IPS-18a (cell line): ENCODE measurements around the gene GALNT7.
A peak's percentile ranks its signal among the peaks of the same experiment; 100 is the strongest.

Experiments used
- H3K27ac ChIP-seq: one replicate; pipeline ENCODE4 v1.5.1; 2013; ENCODE audit warnings: low read length
- H3K27me3 ChIP-seq: one replicate; pipeline ENCODE4 v1.6.1; 2013; ENCODE audit warnings: mild to moderate bottlenecking, low read length; ENCODE audit not compliant: control insufficient read depth, insufficient read depth
- H3K36me3 ChIP-seq: one replicate; pipeline ENCODE4 v1.6.1; 2013; ENCODE audit warnings: low read depth, low read length; ENCODE audit not compliant: control insufficient read depth
- H3K4me1 ChIP-seq: one replicate; pipeline ENCODE4 v1.6.1; 2013; ENCODE audit warnings: low read depth, low read length; ENCODE audit not compliant: control insufficient read depth
- H3K4me3 ChIP-seq: one replicate; pipeline ENCODE4 v1.5.1; 2013; ENCODE audit warnings: low read length
- H3K9ac ChIP-seq: one replicate; pipeline ENCODE4 v1.6.1; 2013; ENCODE audit warnings: mild to moderate bottlenecking, low read length, moderate library complexity
- H3K9me3 ChIP-seq: one replicate; pipeline ENCODE4 v1.6.1; 2013; ENCODE audit warnings: low read depth, low read length; ENCODE audit not compliant: control insufficient read depth

Gene GALNT7

DNA sequence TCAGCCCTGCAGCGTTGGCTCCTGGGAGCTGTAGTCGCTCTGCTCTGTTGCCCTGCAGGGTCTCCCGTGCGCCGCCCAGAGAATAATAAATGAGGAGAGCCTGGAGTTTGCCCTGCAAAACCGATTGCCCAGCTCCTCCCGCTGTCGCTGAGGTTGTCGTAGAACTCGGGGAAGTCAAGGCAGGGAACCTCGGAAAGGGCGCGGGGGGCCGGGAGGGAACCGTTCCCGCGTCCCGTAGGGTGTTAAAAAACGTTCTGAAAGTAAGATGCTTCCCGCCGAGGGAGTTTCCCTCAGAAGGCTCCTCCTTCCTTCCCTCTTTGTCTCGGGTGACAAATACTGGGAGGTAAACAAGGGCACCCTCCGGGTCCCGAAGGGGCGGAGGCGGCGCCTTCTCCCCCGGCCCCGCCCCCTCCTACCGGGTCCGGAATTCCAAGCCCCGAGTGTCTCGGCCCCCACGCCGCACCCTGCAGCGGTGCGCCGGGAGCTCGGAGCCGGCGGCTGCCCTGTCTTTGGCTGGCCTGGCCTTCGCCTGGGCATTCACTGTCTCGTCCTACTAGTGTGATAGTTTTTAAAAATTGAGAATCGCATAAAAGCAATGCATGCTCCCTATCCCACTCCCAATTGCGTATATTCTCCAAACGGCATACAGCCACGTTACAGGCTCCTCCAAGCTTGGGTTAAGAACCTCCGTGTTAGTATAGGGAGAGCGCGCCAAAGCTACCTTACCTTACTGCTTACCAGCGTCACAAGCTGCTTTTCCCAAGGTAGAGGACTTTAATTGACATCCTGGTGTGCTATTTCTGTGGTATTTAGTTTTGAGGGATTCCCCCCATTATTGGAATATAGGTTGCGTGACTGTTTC, 166.5 kb downstream of the GALNT7 start:
- H3K9me3 ChIP-seq = no peaks in the 10 kb centered on the region
- peak overlapping the region; percentile 95 for H3K27ac ChIP-seq
- peak overlapping the region; percentile 72 for H3K4me3 ChIP-seq
- H3K36me3 ChIP-seq = peaks cover 30% of the 10 kb centered on the region
- H3K4me1 ChIP-seq = peaks cover 17% of the 10 kb centered on the region
- no peaks in the 10 kb centered on the region for H3K27me3 ChIP-seq
- peak overlapping the region; percentile 99 for H3K9ac ChIP-seq

DNA sequence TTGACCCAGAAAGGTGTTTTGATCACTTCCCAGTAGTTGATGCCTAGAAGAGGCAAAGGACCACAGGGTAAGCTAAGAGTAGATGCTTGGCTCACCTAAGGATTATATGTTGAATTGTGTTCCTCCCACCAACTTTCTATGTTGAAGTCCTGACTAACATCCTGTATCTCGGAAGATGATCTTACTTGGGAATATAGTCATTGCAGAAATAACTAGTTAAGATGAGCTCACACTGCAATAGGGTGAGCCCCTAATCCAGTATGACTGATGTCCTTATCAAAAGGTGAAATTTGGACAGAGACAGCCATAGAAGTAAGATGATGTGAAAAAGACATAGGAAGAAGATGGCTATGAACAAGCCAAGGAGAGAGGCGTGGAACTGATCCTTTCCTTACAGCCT, 168.9 kb downstream of the GALNT7 start:
- no peak overlapping the region for H3K4me3 ChIP-seq
- H3K9me3 ChIP-seq = no peaks in the 10 kb centered on the region
- H3K9ac ChIP-seq = no peak overlapping the region
- H3K36me3 ChIP-seq = peaks cover 8% of the 10 kb centered on the region
- H3K27me3 ChIP-seq = no peaks in the 10 kb centered on the region
- no peak overlapping the region for H3K27ac ChIP-seq
- peaks cover 11% of the 10 kb centered on the region for H3K4me1 ChIP-seq

DNA sequence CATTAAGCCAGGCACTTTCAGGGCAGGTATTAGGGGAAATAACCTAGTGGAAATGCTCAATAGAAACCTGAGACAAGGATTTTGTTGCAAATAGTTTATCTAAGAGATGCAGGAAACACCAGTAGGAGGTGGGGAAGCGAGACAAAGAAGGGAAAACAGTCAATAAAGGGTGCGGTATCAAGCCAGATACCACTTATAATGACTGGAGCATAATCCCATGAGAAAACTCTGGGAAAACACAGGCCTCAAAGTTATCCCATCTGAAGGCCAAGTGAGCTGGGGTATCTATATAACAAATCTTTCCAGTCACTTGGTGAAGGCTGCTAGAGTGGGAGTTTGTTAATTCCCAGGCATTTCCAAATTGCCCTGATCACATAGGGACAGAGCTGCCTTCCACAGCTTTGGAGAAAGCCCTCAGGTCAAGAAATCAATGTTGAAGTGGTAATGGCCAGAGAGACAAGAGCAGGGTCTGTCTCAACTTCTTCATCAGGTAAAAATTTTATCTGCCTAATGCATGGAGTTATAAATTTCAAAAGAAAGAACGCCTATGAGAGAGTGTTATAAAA, 175.3 kb downstream of the GALNT7 start:
- Histone ChIP-seq H3K27me3 (no peaks in the 10 kb centered on the region), H3K9me3 (no peaks in the 10 kb centered on the region), H3K4me3 (peak overlapping the region; percentile 23), H3K9ac (no peak overlapping the region), H3K27ac (no peak overlapping the region), H3K4me1 (peaks cover 18% of the 10 kb centered on the region), H3K36me3 (no peaks in the 10 kb centered on the region)

DNA sequence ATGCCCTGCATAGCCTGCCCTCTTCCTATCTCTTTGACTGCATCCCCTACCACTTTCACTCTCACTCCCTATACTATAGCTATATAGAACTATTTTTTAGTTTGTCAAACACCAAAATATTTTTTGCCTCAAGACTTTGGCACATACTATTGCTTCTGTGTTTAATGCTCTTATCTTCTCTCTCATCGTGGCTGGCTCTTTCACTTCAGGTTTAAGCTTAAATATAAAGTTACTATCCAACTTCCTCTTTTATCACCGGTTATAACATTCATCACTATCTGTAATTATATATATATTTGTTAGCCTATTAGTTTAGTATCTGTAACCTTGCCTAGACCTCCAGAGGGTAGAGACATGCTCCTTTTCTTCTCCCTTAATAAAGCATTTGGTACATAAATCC, 177.0 kb downstream of the GALNT7 start:
- Histone ChIP-seq H3K9ac (no peak overlapping the region), H3K4me3 (no peak overlapping the region), H3K36me3 (no peaks in the 10 kb centered on the region), H3K4me1 (peaks cover 18% of the 10 kb centered on the region), H3K27me3 (no peaks in the 10 kb centered on the region), H3K27ac (no peak overlapping the region), H3K9me3 (no peaks in the 10 kb centered on the region)

DNA sequence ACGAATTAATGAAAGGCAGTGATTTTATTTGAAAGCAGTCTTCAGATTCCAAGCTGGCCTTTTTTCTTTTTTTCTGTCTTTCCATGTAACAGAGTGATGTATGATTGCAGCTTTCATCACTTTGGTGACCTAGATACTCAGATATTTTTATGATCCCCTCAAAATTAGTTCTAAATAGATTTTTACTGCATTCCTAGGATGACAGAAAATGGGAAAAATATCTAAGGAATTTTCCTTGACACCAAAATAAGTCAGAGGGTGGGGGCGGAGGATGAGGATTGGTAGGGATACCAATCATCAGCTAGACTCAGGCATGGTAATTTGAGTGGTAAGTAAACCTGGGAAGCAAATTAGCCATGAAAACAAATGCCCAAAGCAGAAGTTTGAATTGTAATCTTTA, 177.5 kb downstream of the GALNT7 start:
- peaks cover 18% of the 10 kb centered on the region for H3K4me1 ChIP-seq
- H3K27me3 ChIP-seq = no peaks in the 10 kb centered on the region
- H3K9me3 ChIP-seq = no peaks in the 10 kb centered on the region
- no peak overlapping the region for H3K27ac ChIP-seq
- no peak overlapping the region for H3K9ac ChIP-seq
- no peak overlapping the region for H3K4me3 ChIP-seq
- H3K36me3 ChIP-seq = no peaks in the 10 kb centered on the region

DNA sequence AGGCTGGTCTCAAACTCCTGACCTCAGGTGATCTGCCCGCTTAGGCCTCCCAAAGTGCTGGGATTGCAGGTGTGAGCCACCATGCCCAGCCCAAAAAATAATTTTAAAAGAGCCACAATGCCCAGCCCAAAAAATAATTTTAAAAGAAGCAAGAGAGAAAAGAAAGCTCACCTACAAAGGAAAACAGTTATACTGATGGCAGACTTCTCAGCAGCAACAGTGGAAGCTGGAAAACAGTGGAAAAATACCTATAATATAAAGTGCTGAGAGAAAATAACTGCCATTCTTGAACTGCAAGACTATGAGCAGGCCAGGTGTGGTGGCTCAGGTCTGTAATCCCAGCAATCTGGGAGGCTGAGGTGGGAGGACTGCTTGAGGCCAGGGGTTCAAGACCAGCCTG, 178.9 kb downstream of the GALNT7 start:
- Histone ChIP-seq H3K4me3 (no peak overlapping the region), H3K27me3 (no peaks in the 10 kb centered on the region), H3K4me1 (peaks cover 18% of the 10 kb centered on the region), H3K9me3 (no peaks in the 10 kb centered on the region), H3K9ac (no peak overlapping the region), H3K36me3 (no peaks in the 10 kb centered on the region), H3K27ac (no peak overlapping the region)

DNA sequence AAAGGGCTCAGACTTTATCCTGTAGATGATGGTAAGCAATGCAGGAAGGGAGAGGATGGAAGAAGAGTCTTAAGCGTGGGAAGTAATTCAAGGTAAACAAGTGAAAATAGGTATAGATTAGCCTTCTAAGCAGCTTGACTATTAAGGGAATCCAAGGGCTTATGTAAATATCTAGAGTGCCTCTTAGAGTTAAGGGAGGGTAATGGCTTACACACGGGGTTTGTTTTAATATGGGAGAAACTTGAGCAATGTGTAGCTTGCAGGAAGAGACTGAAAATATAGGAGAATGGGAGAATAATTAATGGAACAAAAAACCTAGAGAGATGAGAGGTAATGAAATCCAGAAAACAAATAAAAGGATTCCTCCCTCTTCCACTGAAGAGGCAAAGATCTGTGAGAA, 189.3 kb downstream of the GALNT7 start:
- Histone ChIP-seq H3K9me3 (no peaks in the 10 kb centered on the region), H3K4me1 (no peaks in the 10 kb centered on the region), H3K27ac (no peak overlapping the region), H3K36me3 (no peaks in the 10 kb centered on the region), H3K4me3 (no peak overlapping the region), H3K27me3 (no peaks in the 10 kb centered on the region), H3K9ac (no peak overlapping the region)

DNA sequence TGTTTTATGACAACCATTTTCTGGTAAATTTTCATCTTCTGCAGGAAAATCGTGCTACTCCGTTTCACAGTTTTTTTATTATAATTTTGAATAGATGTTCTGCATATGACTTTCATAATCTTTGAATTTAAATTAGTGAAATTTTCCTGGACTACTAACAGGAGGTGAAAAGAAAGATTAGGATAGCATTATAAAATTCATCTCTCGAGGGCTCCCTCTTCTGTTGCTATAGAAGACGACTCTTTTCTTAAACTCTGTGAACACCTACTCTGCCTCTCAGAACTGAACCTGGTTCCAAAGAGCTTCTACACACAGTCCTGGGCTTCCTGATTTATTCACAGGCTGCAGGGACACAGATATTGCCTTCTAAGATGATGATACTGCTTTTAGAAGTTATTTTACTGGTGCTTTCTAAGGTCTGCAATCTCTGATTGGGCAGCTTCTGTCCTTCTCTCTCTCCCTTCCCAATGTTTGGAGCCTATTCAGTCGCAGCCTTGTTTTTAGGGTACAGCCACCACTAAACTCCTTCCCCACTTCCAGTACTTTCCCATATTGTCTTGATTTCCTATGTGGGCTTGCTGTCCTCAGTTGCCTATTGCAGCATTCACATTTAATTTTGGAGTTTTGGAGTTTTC, 192.1 kb downstream of the GALNT7 start:
- Histone ChIP-seq H3K9me3 (no peaks in the 10 kb centered on the region), H3K27me3 (no peaks in the 10 kb centered on the region), H3K4me1 (no peaks in the 10 kb centered on the region), H3K4me3 (no peak overlapping the region), H3K9ac (no peak overlapping the region), H3K27ac (no peak overlapping the region), H3K36me3 (no peaks in the 10 kb centered on the region)

DNA sequence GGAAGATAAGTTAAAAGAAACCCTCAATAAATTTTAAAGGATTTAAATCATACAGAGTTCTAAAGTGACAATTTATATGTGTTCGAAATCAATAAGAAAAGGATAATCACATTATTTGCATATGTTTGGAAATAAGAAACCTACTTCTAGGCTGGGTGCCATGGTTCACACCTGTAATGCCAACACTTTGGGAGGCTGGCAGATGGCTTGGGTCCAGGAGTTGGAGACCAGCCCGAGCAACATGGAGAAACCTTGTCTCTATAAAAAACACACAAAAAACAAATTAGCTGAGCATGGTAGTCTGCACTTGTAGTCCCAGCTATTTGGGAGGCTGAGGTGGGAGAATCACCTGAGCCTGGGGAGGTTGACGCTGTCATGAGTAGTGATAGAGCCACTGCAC, 194.1 kb downstream of the GALNT7 start:
- Histone ChIP-seq H3K4me1 (no peaks in the 10 kb centered on the region), H3K27me3 (no peaks in the 10 kb centered on the region), H3K9ac (no peak overlapping the region), H3K27ac (no peak overlapping the region), H3K9me3 (no peaks in the 10 kb centered on the region), H3K4me3 (no peak overlapping the region), H3K36me3 (no peaks in the 10 kb centered on the region)

DNA sequence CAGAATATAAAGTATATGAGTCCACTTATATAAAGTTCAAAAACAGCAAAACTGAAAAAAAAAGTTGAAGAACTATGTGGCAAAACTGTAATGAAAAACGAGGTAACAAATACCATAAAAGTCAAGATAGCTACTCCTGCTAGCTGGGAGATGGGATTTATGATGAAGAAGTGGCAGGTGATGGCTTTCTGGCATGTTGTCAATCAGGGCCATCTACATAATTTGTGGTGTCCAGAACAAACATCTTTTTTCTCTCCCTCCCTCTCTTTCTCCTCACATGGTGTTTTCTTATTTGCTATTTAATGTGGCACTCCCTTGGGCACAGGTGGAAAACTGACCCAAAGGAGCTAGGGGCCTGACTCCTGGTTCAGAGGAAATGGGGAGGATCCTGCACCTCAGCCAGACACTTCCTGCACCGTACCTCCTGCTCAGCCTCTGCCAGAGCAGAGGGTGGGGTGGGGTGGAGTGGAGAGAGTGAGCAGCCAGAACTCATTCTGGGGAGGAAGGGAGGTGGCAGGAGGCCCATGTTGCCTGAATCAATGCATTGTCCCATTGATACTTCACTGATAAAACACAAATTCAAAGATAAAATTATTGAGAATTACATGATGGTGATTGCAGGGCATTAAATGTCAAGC, 196.9 kb downstream of the GALNT7 start:
- H3K27ac ChIP-seq = no peak overlapping the region
- no peak overlapping the region for H3K4me3 ChIP-seq
- H3K9ac ChIP-seq = no peak overlapping the region
- H3K4me1 ChIP-seq = peaks cover 4% of the 10 kb centered on the region
- no peaks in the 10 kb centered on the region for H3K36me3 ChIP-seq
- H3K27me3 ChIP-seq = no peaks in the 10 kb centered on the region
- no peaks in the 10 kb centered on the region for H3K9me3 ChIP-seq

DNA sequence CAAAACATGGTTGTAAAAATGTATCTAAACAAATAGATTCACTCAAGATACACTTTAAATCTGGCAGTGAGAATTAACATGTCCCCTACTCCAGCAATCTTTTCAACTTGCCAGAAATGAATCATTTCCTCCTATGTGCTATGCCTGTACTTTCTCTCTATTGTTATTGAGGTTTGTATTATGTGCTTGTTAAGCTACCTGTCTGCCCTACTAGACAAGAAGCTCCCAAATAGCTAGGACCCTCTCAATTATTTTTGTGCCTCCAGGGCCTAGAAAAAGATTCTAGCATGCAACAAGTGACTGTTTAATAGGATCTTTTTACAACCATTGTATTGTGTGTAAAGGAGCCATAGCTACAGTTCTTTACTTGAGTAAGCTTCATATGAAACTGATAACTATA, 198.7 kb downstream of the GALNT7 start:
- H3K36me3 ChIP-seq = no peaks in the 10 kb centered on the region
- no peak overlapping the region for H3K9ac ChIP-seq
- peaks cover 4% of the 10 kb centered on the region for H3K4me1 ChIP-seq
- no peak overlapping the region for H3K27ac ChIP-seq
- no peak overlapping the region for H3K4me3 ChIP-seq
- H3K27me3 ChIP-seq = no peaks in the 10 kb centered on the region
- H3K9me3 ChIP-seq = no peaks in the 10 kb centered on the region
